Neural progenitor cell (in vitro differentiated cells): Measurements from ENCODE around the gene MRPS27.

Source experiments
- CTCF ChIP-seq: fragments of 200-600 bp; sonication (generic); IDR thresholded peaks from 2 replicates; pipeline ENCODE4 v1.5.1; 2017; ENCODE audit warnings: antibody characterized with exemption, mild to moderate bottlenecking
- EZH2phosphoT487 ChIP-seq: fragments of 200-600 bp; sonication (generic); IDR thresholded peaks from 2 replicates; pipeline ENCODE4 v1.6.1; 2017; ENCODE audit warnings: antibody characterized with exemption

GRCh38 chr5:72208324-72208926 is 111.6 kb downstream of the MRPS27 start:
- TF ChIP-seq CTCF (no peak), EZH2phosphoT487 (no peak)
